HK-2 (cell line): ENCODE measurements around the gene TSC22D1.
"Not testable (repeated sequence)": the region's sequence is repeated elsewhere in the genome, so short reads cannot be mapped to it uniquely, and the experiment has no call there.

Source experiments
- DNase-seq: peaks from one replicate; pipeline ENCODE4 v3.0.0-alpha.2; 2018; ENCODE audit not compliant: unreplicated experiment

TSC22D1 gene

DNA sequence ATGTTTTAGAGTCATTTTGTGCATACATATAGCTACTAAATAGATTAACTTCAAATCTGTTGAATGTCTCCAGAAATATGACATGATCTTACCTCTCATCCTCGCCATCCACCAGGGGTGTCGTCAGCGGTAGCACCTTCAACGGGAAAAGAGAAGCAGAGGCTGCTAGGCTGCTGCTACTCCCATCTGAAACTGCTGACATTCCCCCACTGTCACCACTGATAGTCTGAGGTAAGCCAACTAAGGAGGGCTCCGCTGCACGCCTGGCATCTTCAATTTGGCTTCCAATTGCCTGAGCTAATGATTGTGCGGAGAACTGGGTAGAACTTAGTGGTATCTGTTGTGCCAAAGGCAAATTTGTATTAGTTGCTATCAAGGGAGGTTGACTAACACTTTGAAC lies 3.1 kb downstream of the TSC22D1 start:
- no peak for DNase-seq

- no peak for DNase-seq
These were observed 9.5 kb downstream of the TSC22D1 start for GRCh38 chr13:44566601-44567000.

GRCh38 chr13:44565881-44566280 lies 10.2 kb downstream of the TSC22D1 start:
- DNase-seq, result no peak

- no peak for DNase-seq
These were observed 11.2 kb downstream of the TSC22D1 start for GRCh38 chr13:44564936-44565335.

DNA sequence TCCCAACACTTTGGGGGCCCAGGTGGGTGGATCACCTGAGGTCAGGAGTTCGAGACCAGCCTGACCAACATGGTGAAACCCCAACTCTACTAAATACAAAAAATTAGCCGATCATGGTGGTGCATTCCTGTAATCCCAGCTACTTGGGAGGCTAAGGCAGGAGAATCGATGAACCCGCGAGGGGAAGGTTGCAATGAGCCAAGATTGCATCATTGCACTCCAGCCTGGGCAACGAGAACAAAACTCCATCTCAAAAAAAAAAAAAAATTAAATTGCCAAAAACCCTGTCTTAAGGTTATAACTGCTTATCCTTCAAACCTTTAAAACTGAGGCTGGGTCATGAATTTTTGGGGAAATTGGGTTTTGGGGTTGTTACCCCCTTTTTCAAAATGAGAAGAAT lies 13.3 kb downstream of the TSC22D1 start:
- DNase-seq, result not testable (repeated sequence)

GRCh38 chr13:44561351-44561750 lies 14.8 kb downstream of the TSC22D1 start:
- no peak for DNase-seq

DNA sequence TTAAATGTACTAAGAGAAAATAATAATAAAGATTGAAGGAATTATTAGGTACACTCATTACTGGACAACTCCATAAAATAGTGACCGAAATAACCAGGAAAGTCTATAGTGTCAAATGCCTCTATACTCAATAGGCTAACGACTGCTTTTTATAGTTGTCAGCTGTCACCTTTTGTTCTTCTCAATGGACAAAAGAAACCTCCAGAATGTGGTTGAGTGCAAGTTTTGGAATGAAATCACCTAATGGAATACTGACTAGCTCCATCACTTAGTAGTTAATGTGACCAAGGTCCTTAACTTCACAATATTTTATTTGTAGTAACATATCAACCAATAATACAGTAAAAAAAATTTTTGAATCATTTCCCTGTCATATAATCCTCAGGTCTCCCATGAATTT lies 18.1 kb downstream of the TSC22D1 start:
- DNase-seq, result no peak

GRCh38 chr13:44555207-44555606 lies 20.9 kb downstream of the TSC22D1 start:
- no peak for DNase-seq

- no peak for DNase-seq
These were observed 26.7 kb downstream of the TSC22D1 start for GRCh38 chr13:44549476-44549875.

DNA sequence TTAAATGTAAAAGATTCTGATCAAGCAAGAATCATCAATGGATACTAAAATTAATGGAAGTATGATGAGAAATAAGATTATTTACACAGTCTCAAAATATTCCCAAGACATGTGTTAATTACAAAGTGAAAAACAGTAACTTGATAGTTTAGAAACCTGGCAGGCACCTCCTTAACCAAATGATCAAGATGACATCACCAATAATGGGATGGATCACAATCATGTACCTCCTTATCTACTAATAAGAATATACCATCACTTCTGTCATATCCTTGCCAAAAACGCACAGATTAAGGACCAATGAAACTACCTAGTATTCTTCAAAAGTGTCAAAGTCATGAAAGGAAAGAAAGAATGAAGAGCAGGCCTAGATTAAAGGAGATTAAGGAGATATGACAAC lies 30.0 kb downstream of the TSC22D1 start:
- DNase-seq, result no peak

GRCh38 chr13:44543369-44543768 lies 32.8 kb downstream of the TSC22D1 start:
- DNase-seq, result no peak

- no peak for DNase-seq
These were observed 33.8 kb downstream of the TSC22D1 start for GRCh38 chr13:44542361-44542760.

- no peak for DNase-seq
These were observed 34.5 kb downstream of the TSC22D1 start for GRCh38 chr13:44541601-44542000.

DNA sequence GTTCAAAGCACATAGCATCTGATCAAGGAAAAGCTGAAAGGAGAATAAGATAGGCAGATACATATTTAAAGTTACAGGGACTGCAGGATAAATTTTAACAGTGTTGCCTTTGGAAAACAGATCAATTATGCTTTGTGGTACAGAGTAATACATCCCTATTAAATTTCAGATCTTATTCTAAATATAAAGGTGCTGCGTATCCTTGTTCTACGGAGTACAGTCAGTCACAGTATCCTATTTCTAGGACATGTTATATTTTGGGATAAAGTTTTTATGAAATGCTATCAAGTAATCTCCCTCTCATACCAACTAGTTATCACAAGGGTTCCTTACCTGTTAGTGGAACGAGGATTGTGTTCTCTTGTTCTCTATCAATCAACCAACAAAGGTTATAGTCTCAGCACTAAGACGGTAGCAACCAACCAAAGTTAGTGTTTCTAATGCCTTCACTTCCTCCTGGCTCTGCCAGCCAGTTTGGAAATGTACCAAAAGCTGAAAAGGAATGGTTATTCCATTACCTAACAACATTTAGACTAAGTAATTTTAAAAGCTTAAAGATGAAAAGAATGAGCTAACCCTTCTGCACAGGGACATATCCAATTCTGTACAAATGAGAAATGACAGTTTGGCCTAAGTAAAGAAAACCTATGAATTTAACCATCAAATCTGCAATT lies 35.2 kb downstream of the TSC22D1 start:
- DNase-seq, result no peak

DNA sequence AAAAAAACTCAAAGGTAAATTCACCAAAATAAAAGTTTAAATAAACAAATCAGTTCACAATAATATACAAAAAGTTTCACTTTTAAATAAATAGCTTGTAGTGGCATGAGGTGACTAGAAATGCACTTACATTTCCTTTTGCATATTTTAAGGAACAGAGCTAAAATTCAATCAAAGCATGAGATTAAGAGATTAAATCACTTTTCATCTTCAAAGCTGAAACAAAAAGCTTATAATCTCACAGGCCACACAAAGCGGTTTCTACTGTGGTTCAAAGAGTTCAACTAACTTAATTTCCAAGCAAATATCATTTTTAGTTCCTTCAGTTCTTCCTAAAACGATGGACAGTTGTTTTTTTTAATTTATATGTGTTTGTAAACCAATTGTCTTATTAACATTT lies 38.9 kb downstream of the TSC22D1 start:
- no peak for DNase-seq

- no peak for DNase-seq
These were observed 52.7 kb downstream of the TSC22D1 start for GRCh38 chr13:44523146-44524015.

DNA sequence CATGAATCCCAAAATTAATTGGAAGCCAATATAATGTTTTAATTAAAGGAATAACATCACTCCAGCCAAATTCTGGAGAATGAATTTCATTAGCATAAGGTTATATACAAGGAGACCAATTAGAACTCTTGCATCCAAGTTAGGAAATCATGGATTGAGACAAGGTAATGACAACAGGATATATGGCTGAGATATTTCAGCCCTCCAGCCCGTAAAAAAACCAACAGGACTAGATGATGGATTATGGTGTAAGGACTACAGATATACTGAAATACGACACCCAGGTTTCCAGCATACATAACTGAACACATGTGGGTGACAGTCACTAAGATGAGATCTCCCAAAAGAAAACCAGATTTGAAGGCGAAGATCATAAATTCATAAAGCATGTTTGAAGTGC lies 56.5 kb downstream of the TSC22D1 start:
- DNase-seq, result no peak

DNA sequence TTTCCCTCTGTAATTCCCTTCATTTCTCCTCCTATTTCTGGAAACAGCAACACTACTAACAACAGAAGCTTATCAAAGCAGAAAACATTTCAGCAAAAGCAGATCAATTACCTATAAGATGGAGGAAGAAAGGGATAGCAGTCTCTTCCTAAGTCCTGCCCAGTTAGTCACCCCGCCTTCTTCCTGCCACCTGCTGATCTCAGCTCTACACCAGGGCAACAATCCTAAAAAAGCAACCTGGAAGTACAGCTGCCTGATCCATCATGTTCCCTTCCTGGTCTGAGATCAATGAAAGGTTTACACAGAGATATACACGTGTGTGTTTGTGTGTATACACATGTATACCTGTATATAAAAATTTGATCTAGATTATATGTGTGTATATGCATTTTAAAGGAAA lies 59.4 kb downstream of the TSC22D1 start:
- no peak for DNase-seq

DNA sequence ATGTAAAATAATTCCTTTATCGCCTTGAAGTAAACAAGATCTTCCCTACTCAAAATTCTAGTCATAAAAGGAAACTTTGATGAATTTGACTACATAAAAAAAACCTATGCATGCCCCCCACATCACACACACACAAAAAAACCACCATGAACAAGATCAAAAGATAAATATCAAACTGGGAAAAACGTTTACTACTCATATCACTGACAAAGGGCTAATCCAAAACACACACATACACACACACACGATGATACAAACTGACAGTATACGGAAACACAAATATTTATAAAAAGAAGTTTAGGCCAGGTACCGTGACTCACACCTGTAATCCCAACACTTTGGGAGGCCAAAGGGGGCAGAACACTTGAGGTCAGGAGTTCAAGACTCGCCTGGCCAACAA lies 61.9 kb downstream of the TSC22D1 start:
- DNase-seq, result no peak

- not testable (repeated sequence) for DNase-seq
These were observed 66.3 kb downstream of the TSC22D1 start for GRCh38 chr13:44509853-44510252.

DNA sequence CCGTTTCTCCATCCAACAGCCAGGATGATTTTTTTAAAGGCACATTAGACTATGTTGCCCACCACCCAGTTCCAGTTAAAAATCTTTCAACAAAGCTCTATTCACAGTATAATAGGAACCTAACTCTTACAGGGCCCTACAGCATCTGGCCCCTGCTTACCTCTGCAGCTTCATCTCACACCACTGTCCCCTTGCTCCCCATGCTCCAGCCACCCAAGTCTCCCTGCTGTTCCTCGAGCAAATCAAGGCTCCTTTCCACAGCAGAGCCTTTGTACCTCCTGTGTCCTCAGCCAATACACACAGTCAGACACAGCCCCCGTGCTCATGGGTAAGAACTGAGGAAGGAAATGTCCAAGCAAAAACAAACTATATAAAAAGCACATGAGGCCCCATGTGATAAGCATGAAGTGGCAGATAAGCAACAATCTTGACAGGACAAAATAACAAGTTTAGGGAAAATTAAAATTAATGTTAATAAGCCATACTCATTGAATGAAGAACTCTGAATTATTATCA lies 67.5 kb downstream of the TSC22D1 start:
- DNase-seq, result no peak

DNA sequence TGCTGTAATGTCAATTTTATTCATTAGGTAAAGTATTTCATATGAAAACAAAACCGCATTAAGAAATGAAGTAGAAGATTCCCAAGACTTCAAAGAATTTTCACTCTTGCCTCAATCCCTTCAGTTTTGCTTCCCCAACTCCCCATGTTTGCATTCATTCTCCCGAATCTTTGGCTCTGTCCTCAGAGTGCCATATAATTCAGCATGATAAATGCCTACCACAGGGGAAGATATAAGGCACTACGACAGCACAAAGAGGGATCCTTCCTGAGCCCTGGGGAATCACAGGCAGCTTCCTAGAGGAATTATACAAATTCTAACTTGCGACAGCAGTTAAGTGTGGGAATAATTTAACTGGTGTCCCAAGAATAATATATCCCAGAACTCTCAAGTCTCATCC lies 68.5 kb downstream of the TSC22D1 start:
- no peak for DNase-seq

- DNase-seq, result no peak
These were observed 69.4 kb downstream of the TSC22D1 start for GRCh38 chr13:44506719-44507118.
